GM12872 (cell line): ENCODE data around the gene MFN2.

ENCODE experiments used
- TF ChIP-seq, protein P1 (sequence below): IDR thresholded peaks from 3 replicates; pipeline ENCODE4 v1.5.1; 2011; ENCODE audit warnings: low read depth, mild to moderate bottlenecking, low read length, moderate library complexity; ENCODE audit not compliant: insufficient read depth

MFN2 gene

GRCh38 chr1:11963622-11964021 lies 16.6 kb upstream of the MFN2 start:
- TF ChIP-seq, protein P1, sequence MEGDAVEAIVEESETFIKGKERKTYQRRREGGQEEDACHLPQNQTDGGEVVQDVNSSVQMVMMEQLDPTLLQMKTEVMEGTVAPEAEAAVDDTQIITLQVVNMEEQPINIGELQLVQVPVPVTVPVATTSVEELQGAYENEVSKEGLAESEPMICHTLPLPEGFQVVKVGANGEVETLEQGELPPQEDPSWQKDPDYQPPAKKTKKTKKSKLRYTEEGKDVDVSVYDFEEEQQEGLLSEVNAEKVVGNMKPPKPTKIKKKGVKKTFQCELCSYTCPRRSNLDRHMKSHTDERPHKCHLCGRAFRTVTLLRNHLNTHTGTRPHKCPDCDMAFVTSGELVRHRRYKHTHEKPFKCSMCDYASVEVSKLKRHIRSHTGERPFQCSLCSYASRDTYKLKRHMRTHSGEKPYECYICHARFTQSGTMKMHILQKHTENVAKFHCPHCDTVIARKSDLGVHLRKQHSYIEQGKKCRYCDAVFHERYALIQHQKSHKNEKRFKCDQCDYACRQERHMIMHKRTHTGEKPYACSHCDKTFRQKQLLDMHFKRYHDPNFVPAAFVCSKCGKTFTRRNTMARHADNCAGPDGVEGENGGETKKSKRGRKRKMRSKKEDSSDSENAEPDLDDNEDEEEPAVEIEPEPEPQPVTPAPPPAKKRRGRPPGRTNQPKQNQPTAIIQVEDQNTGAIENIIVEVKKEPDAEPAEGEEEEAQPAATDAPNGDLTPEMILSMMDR: no peak

DNA sequence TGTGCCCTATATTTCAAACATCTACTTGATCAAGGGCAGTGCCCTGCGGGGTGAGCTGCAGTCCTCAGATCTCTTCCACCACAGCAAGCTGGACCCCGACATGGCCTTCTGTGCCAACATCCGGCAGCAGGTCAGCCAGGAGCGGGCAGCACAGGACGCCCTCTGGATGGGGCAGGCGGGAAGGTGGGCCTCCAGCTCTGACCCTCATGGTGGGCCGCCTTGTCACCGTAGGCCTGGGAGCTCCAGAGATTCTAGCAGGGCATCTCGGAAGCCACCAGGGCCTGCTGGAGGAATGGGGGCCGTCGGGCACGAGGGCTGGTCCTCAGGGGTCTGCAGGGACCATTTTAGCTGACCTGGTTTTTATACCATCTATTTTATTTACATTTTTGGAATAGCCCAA lies 15.6 kb upstream of the MFN2 start:
- TF ChIP-seq, protein P1: no peak

- TF ChIP-seq, protein P1: peak; percentile 72
Measured at GRCh38 chr1:11967028-11967547, 13.2 kb upstream of the MFN2 start.

DNA sequence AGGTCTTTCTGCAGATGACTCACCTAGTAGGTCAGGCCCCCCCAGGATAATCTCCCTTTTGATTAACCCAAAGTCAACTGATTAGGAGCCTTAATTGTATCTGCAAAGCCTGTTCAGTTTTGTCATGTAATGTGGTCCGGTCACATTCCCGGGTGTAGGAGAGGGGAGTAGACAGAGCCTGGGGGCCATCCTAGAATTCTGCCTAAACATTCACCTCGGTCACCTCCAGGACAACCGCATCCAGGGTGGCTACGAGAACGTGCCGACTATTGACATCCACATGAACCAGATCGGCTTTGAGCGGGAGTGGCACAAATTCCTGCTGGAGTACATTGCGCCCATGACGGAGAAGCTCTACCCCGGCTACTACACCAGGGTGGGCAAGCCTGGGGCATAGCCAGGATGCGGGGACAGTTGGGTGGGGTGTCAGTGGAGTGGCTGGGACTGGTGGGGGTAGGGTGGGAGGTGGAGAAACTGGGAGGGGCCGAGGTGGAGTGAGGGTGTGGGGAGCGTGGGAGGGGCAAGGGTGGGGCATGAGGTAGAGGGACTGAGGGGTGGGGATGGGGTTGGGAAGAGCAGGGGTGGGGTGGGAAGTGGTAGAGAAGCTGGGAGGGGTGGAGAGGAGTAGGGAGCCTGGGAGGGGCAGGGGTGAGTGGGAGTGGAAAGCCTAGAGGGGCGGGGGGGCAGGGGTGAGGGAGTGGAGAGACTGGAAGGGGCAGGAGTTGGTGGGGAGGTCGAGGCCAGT lies 9.6 kb upstream of the MFN2 start:
- TF ChIP-seq, protein P1: no peak

GRCh38 chr1:11977625-11978024 lies 2.6 kb upstream of the MFN2 start:
- TF ChIP-seq, protein P1: no peak

DNA sequence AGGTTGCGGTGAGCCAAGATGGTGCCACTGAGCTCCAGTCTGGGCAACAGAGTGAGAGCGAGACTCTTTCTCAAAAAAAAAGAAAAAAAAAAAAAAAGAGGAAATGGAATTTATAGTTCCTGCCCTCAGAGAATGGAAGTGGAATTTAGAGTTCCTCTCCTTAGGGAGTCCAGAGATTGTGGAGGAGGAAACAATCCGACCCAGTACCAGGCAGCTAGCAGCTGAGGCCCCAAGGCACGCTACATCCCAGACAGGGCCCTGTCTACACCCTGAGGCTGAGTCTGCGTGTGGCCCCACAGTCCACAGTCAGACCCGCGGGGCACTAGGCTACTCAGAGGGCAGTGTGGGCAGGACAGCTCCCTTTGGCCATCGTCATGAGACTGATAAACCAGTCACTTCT lies 1.9 kb upstream of the MFN2 start:
- TF ChIP-seq, protein P1: no peak

DNA sequence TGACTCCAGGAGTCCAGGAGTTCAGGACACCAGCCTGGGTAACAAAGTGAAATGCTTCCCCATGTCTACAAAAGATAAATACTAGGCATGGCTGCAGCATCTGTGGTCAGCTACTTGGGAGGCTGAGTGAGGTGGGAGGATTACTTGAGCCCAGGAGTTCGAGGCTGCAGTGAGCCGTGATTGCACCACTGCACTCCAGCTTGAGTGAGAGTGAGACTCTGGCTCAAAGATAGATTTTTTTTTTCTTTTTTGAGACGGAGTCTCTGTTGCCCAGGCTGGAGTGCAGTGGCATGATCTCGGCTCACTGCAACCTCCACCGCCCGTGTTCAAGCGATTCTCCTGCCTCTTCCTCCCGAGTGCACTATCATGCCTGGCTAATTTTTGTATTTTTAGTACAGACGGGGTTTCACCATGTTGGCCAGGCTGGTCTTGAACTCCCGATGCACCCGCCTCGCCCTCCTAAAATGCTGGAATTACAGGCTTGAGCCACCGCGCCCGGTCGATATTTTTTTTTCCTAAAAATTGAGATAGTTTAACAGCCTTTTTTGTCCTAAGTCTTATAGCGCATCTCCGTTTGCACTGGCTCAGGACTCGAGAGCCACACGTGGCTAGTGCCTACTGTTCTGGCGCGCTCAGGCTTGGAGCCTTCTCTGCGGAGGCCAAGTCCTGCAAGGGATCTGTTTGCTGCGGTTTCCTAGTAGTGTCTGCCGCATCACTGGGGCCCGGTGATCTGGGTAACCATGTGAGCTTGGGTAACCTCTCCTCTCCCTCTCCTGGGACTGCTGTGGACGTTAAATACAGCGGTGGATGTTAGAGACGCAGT lies 1.0 kb upstream of the MFN2 start:
- TF ChIP-seq, protein P1: no peak
